Myometrial cell (primary cell): ENCODE measurements around the gene ELF5. TPM values are rescaled to one million over a fixed set of nuclear protein-coding genes. Genes with fewer than 3 reads are reported as not detected.

ENCODE experiments used
- total RNA-seq: library from RNA; depleted of rRNA; stranded (reverse); fragments of >200 nt; gene quantifications from 2 replicates; pipeline ENCODE4 v1.2.3, GENCODE V29; 2015

ELF5 gene
- not detected in 2 replicates for total RNA-seq

GRCh38 chr11:34513682-34514449, at the start of gene ELF5:
ELF5 (minus strand) TSS chr11:34513794; CDS start chr11:34505749, 8,045 bp downstream.

GRCh38 chr11:34438529-34439507, 74.8 kb downstream of the ELF5 start, which contains the start of gene CAT:
CAT (plus strand) TSS chr11:34438934; CDS start chr11:34439014, 80 bp downstream.

Other genes starting within 250 kb of the ELF5 start
- gene ABTB2, start 155.8 kb downstream of the ELF5 start, total RNA-seq: 1.8 and 4.6 TPM in 2 replicates
- gene CAT, start 74.9 kb downstream of the ELF5 start, total RNA-seq: 61.3 and 66.9 TPM in 2 replicates
- gene EHF, start 107.3 kb upstream of the ELF5 start, total RNA-seq: not detected in 2 replicates